Measurements from ENCODE around the gene CR1. TPM values are rescaled to one million over a fixed set of nuclear protein-coding genes. Genes with fewer than 3 reads are reported as not detected.

Gene CR1
- total and polyA plus RNA-seq, 9 of the 15 experiments (the other 6 are each of a cell fraction or from before 2014, with no cell fraction given) = 0.07 to 0.47 (median 0.18) TPM

DNA sequence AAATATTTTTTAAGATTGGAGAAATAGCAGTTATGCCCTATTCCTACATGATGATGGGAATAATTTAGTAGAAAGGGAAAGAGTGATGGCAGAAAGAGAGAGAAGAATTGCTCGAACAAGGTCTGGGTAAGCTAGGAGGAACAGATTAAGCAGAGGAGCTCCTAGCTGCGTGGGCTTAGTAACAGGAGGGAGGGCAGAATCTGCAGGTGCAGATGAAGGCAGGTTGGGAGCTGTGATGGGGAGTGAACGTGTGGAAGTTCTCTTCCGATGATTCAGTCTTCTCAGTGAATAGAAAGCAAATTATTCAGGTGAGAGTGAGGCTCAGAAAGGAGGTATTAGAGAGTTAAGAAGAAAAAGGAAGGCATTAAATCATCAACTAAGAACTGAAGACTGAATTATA is 8.3 kb upstream of the CR1 start (continued):
- TF ChIP-seq, protein P1, sequence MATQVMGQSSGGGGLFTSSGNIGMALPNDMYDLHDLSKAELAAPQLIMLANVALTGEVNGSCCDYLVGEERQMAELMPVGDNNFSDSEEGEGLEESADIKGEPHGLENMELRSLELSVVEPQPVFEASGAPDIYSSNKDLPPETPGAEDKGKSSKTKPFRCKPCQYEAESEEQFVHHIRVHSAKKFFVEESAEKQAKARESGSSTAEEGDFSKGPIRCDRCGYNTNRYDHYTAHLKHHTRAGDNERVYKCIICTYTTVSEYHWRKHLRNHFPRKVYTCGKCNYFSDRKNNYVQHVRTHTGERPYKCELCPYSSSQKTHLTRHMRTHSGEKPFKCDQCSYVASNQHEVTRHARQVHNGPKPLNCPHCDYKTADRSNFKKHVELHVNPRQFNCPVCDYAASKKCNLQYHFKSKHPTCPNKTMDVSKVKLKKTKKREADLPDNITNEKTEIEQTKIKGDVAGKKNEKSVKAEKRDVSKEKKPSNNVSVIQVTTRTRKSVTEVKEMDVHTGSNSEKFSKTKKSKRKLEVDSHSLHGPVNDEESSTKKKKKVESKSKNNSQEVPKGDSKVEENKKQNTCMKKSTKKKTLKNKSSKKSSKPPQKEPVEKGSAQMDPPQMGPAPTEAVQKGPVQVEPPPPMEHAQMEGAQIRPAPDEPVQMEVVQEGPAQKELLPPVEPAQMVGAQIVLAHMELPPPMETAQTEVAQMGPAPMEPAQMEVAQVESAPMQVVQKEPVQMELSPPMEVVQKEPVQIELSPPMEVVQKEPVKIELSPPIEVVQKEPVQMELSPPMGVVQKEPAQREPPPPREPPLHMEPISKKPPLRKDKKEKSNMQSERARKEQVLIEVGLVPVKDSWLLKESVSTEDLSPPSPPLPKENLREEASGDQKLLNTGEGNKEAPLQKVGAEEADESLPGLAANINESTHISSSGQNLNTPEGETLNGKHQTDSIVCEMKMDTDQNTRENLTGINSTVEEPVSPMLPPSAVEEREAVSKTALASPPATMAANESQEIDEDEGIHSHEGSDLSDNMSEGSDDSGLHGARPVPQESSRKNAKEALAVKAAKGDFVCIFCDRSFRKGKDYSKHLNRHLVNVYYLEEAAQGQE (IDR thresholded peaks at IDR 0.05; ENCODE audit: borderline replicate concordance) = no peak
- TF ChIP-seq, protein P1 (CRISPR knock-in tag; IDR thresholded peaks at IDR 0.05; ENCODE audit: low read depth) = no peak
- TF ChIP-seq ZNF263 (CRISPR knock-in tag; IDR thresholded peaks at IDR 0.05; ENCODE audit: borderline replicate concordance) (no peak), YY1 (IDR thresholded peaks at IDR 0.05; ENCODE audit: borderline replicate concordance in 1 of 3, control insufficient read depth in 1 of 3, extremely low read depth in 1 of 3, insufficient read depth in 3 of 3, insufficient read length in 1 of 3, insufficient replicate concordance in 2 of 3, low read depth in 1 of 3, low read length in 2 of 3) (no peak), ZNF324 (CRISPR knock-in tag; IDR thresholded peaks at IDR 0.05) (no peak), DMBX1 (CRISPR knock-in tag; IDR thresholded peaks at IDR 0.05; ENCODE audit: borderline replicate concordance) (no peak), KDM2B (CRISPR knock-in tag; IDR thresholded peaks at IDR 0.05) (no peak), CREM (IDR thresholded peaks at IDR 0.05; ENCODE audit: low read depth) (no peak), NRF1 (conservative IDR thresholded peaks at IDR 0.05 in 1 of 2, IDR thresholded peaks at IDR 0.05 in 1 of 2) (no peak), PHF21A (IDR thresholded peaks at IDR 0.05; ENCODE audit: borderline replicate concordance, low read depth) (no peak), TCF7L2 (IDR thresholded peaks at IDR 0.05; ENCODE audit: low read depth, low read length) (no peak), DPF2 (IDR thresholded peaks at IDR 0.05) (no peak), NR2C1 (IDR thresholded peaks at IDR 0.05) (no peak), NR2C1 (tag; IDR thresholded peaks at IDR 0.05) (no peak), FOXA1 (IDR thresholded peaks at IDR 0.05; ENCODE audit: borderline replicate concordance) (no peak)
- TF ChIP-seq, protein P2, sequence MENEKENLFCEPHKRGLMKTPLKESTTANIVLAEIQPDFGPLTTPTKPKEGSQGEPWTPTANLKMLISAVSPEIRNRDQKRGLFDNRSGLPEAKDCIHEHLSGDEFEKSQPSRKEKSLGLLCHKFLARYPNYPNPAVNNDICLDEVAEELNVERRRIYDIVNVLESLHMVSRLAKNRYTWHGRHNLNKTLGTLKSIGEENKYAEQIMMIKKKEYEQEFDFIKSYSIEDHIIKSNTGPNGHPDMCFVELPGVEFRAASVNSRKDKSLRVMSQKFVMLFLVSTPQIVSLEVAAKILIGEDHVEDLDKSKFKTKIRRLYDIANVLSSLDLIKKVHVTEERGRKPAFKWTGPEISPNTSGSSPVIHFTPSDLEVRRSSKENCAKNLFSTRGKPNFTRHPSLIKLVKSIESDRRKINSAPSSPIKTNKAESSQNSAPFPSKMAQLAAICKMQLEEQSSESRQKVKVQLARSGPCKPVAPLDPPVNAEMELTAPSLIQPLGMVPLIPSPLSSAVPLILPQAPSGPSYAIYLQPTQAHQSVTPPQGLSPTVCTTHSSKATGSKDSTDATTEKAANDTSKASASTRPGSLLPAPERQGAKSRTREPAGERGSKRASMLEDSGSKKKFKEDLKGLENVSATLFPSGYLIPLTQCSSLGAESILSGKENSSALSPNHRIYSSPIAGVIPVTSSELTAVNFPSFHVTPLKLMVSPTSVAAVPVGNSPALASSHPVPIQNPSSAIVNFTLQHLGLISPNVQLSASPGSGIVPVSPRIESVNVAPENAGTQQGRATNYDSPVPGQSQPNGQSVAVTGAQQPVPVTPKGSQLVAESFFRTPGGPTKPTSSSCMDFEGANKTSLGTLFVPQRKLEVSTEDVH (IDR thresholded peaks at IDR 0.05; ENCODE audit: low read depth, partially characterized antibody) = no peak
